ENCODE measurements around the gene ARID1B.

ARID1B gene

GRCh38 chr6:156776840-156777576 lies at the start of gene ARID1B:
ARID1B (plus strand) TSS chr6:156777378; CDS start chr6:156777681, 303 bp downstream.
- peak; percentile 83 for DNase-seq (ENCODE audit: low spot score)

- no peak for DNase-seq (ENCODE audit: low spot score)
Observed at GRCh38 chr6:156727715-156728385, 49.3 kb upstream of the ARID1B start.

GRCh38 chr6:156729248-156729647 lies 47.9 kb upstream of the ARID1B start:
- no peak for DNase-seq (ENCODE audit: low spot score)

- no peak for DNase-seq (ENCODE audit: low spot score)
Observed at GRCh38 chr6:156731396-156731795, 45.8 kb upstream of the ARID1B start.

- DNase-seq (ENCODE audit: low spot score), result no peak
Observed at GRCh38 chr6:156735751-156736150, 41.4 kb upstream of the ARID1B start.

- no peak for DNase-seq (ENCODE audit: low spot score)
Observed at GRCh38 chr6:156740604-156741003, 36.6 kb upstream of the ARID1B start.

GRCh38 chr6:156741287-156742073 lies 35.7 kb upstream of the ARID1B start:
- no peak for DNase-seq (ENCODE audit: low spot score)

GRCh38 chr6:156747715-156748114 lies 29.5 kb upstream of the ARID1B start:
- DNase-seq (ENCODE audit: low spot score), result no peak

GRCh38 chr6:156748504-156748903 lies 28.7 kb upstream of the ARID1B start:
- DNase-seq (ENCODE audit: low spot score), result no peak

- no peak for DNase-seq (ENCODE audit: low spot score)
Observed at GRCh38 chr6:156752666-156753301, 24.4 kb upstream of the ARID1B start.

GRCh38 chr6:156756630-156757610 lies 20.3 kb upstream of the ARID1B start:
- DNase-seq (ENCODE audit: low spot score), result no peak

GRCh38 chr6:156757849-156758248 lies 19.3 kb upstream of the ARID1B start:
- no peak for DNase-seq (ENCODE audit: low spot score)

- DNase-seq (ENCODE audit: low spot score), result no peak
Observed at GRCh38 chr6:156760377-156760776, 16.8 kb upstream of the ARID1B start.

- DNase-seq (ENCODE audit: low spot score), result no peak
Observed at GRCh38 chr6:156762547-156762946, 14.6 kb upstream of the ARID1B start.

GRCh38 chr6:156765117-156765516 lies 12.1 kb upstream of the ARID1B start:
- no peak for DNase-seq (ENCODE audit: low spot score)

- no peak for DNase-seq (ENCODE audit: low spot score)
Observed at GRCh38 chr6:156767603-156768467, 9.3 kb upstream of the ARID1B start.

GRCh38 chr6:156771047-156771446 lies 6.1 kb upstream of the ARID1B start:
- DNase-seq (ENCODE audit: low spot score), result no peak

GRCh38 chr6:156771761-156772160 lies 5.4 kb upstream of the ARID1B start:
- no peak for DNase-seq (ENCODE audit: low spot score)

- no peak for DNase-seq (ENCODE audit: low spot score)
Observed at GRCh38 chr6:156773476-156773875, 3.7 kb upstream of the ARID1B start.
